GM21360 (cell line): Measurements from ENCODE around the gene CCND1.
"Not testable (repeated sequence)": the region's sequence is repeated elsewhere in the genome, so short reads cannot be mapped to it uniquely, and the experiment has no call there.

Experiments used
- ATAC-seq: cut with Tn5 transposase; IDR thresholded peaks from one replicate; pipeline ENCODE4 v1.9.1; 2021; ENCODE audit warnings: mild to moderate bottlenecking, moderate library complexity; ENCODE audit not compliant: unreplicated experiment

CCND1 gene

GRCh38 chr11:69617220-69617619, 23.7 kb upstream of the CCND1 start:
- ATAC-seq: no peak

GRCh38 chr11:69617682-69618081, 23.3 kb upstream of the CCND1 start:
- no peak for ATAC-seq

GRCh38 chr11:69618237-69618636, 22.7 kb upstream of the CCND1 start:
- ATAC-seq: no peak

GRCh38 chr11:69620683-69621290, 20.2 kb upstream of the CCND1 start:
- no peak for ATAC-seq

- ATAC-seq: not testable (repeated sequence)
Observed at GRCh38 chr11:69622097-69622681, 18.8 kb upstream of the CCND1 start.

- ATAC-seq: no peak
Observed at GRCh38 chr11:69624293-69624692, 16.7 kb upstream of the CCND1 start.

- ATAC-seq: no peak
Observed at GRCh38 chr11:69625476-69625875, 15.5 kb upstream of the CCND1 start.

- ATAC-seq: no peak
Observed at GRCh38 chr11:69627551-69627950, 13.4 kb upstream of the CCND1 start.

- ATAC-seq: no peak
Observed at GRCh38 chr11:69630017-69630416, 10.9 kb upstream of the CCND1 start.

- ATAC-seq: no peak
Observed at GRCh38 chr11:69630424-69630823, 10.5 kb upstream of the CCND1 start.

- no peak for ATAC-seq
Observed at GRCh38 chr11:69632900-69633299, 8.1 kb upstream of the CCND1 start.

GRCh38 chr11:69634069-69634468, 6.9 kb upstream of the CCND1 start:
- ATAC-seq: no peak

GRCh38 chr11:69634590-69634989, 6.4 kb upstream of the CCND1 start:
- no peak for ATAC-seq

GRCh38 chr11:69635195-69635594, 5.8 kb upstream of the CCND1 start:
- ATAC-seq: no peak

- ATAC-seq: no peak
Observed at GRCh38 chr11:69635804-69636511, 5.0 kb upstream of the CCND1 start.

GRCh38 chr11:69636512-69637197, 4.3 kb upstream of the CCND1 start:
- ATAC-seq: no peak

- ATAC-seq: no peak
Observed at GRCh38 chr11:69637198-69637940, 3.6 kb upstream of the CCND1 start.

GRCh38 chr11:69637941-69638871, 2.8 kb upstream of the CCND1 start:
- ATAC-seq: no peak

GRCh38 chr11:69638941-69639681, 1.8 kb upstream of the CCND1 start:
- ATAC-seq: no peak
